Liver (tissue), 9 donors: ENCODE data around the gene EXOC3L1. TPM values are rescaled to one million over a fixed set of nuclear protein-coding genes. Genes with fewer than 3 reads are reported as not detected.
A peak's percentile ranks its signal among the peaks of the same experiment; 100 is the strongest.

Experiments used
- DNase-seq: peaks from one replicate; pipeline ENCODE4 v3.0.0-alpha.2; 2017; ENCODE audit warnings: low spot score
- H3K27ac ChIP-seq, 2 donors: one replicate each; pipeline ENCODE4 v1.7.0; 2013; ENCODE audit warnings: inconsistent platforms in 2 of 2, low read length in 2 of 2, control low read depth in 1 of 2, low read depth in 1 of 2, mild to moderate bottlenecking in 1 of 2
- H3K27me3 ChIP-seq, 4 donors: one replicate each; pipeline versions ENCODE4 v1.6.1 to v1.7.0; 2013; ENCODE audit warnings: low read length in 3 of 4, inconsistent platforms in 1 of 4, mild to moderate bottlenecking in 1 of 4, moderate library complexity in 1 of 4; ENCODE audit not compliant: control insufficient read depth in 4 of 4, insufficient read depth in 4 of 4
- H3K36me3 ChIP-seq, 4 donors: one replicate each; pipeline versions ENCODE4 v1.6.1 to v1.7.0; 2013; ENCODE audit warnings: low read length in 3 of 4, mild to moderate bottlenecking in 3 of 4, low read depth in 1 of 4, moderate library complexity in 1 of 4; ENCODE audit not compliant: control insufficient read depth in 4 of 4, insufficient read depth in 3 of 4
- H3K4me1 ChIP-seq, 4 donors: one replicate each; pipeline versions ENCODE4 v1.6.1 to v1.7.0; 2013; ENCODE audit warnings: low read length in 3 of 4, mild to moderate bottlenecking in 3 of 4, moderate library complexity in 1 of 4; ENCODE audit not compliant: control insufficient read depth in 4 of 4, insufficient read depth in 4 of 4
- H3K4me3 ChIP-seq, 3 donors: one replicate each; pipeline versions ENCODE4 v1.6.1 to v1.7.0; 2013; ENCODE audit warnings: low read length in 3 of 3, control low read depth in 1 of 3, low read depth in 1 of 3, mild to moderate bottlenecking in 1 of 3
- H3K9ac ChIP-seq, 2 donors: one replicate each; pipeline ENCODE4 v1.7.0; 2013; ENCODE audit warnings: low read length in 2 of 2, mild to moderate bottlenecking in 2 of 2, moderate library complexity in 2 of 2, control low read depth in 1 of 2, low read depth in 1 of 2
- H3K9me3 ChIP-seq, 4 donors: one replicate each; pipeline versions ENCODE4 v1.6.1 to v1.7.0; 2013; ENCODE audit warnings: low read length in 3 of 4; ENCODE audit not compliant: control insufficient read depth in 4 of 4
- ATF3 ChIP-seq: IDR thresholded peaks from 2 replicates; pipeline ENCODE4 v1.6.1; 2016; ENCODE audit warnings: antibody characterized with exemption
- EGR1 ChIP-seq, 2 donors: IDR thresholded peaks; 2 replicates each; pipeline ENCODE4 v1.6.1; 2016 to 2018; ENCODE audit warnings: antibody characterized with exemption in 2 of 2, low read depth in 2 of 2
- FOXA1 ChIP-seq: IDR thresholded peaks from 2 replicates; pipeline ENCODE4 v1.6.1; 2016; ENCODE audit warnings: antibody characterized with exemption
- GABPA ChIP-seq, 2 donors: IDR thresholded peaks in 1 of 2; conservative IDR thresholded peaks in 1 of 2; 2 replicates each; pipeline ENCODE4 v1.6.1; 2016; ENCODE audit warnings: antibody characterized with exemption in 2 of 2, mild to moderate bottlenecking in 1 of 2, moderate library complexity in 1 of 2
- JUND ChIP-seq, 2 donors: IDR thresholded peaks; 2 replicates each; pipeline ENCODE4 v1.6.1; 2016; ENCODE audit warnings: antibody characterized with exemption in 2 of 2
- RAD21 ChIP-seq, 2 donors: IDR thresholded peaks; 2 replicates each; pipeline ENCODE4 v1.6.1; 2016; ENCODE audit warnings: antibody characterized with exemption in 2 of 2, mild to moderate bottlenecking in 2 of 2
- RXRA ChIP-seq, 2 donors: IDR thresholded peaks; 2 replicates each; pipeline ENCODE4 v1.6.1; 2017 to 2018; ENCODE audit warnings: antibody characterized with exemption in 2 of 2, mild to moderate bottlenecking in 1 of 2
- SP1 ChIP-seq: IDR thresholded peaks from 2 replicates; pipeline ENCODE4 v1.6.1; 2018; ENCODE audit warnings: antibody characterized with exemption, mild to moderate bottlenecking
- YY1 ChIP-seq: IDR thresholded peaks from 2 replicates; pipeline ENCODE4 v1.6.1; 2016; ENCODE audit warnings: antibody characterized with exemption, mild to moderate bottlenecking
- WGBS: extraction: QIAGEN DNeasy Blood & Tissue Kit; methylation state at CpG from one replicate; pipeline ENCODE4 v1.1.7; 2013; 5-methylcytosine and 5-hydroxymethylcytosine counted together
- polyA plus RNA-seq, 2 donors: library from polyadenylated mRNA; stranded (reverse) in 1 of 2; unstranded in 1 of 2; fragments of 200-250 nt in 1 of 2; fragments of >200 nt in 1 of 2; fragmentation: Nextera tagmentation in 1 of 2; extraction: Ambion mirVana in 1 of 2; gene quantifications; one replicate each; pipeline versions ENCODE4 v1.2.1 to v1.2.3, GENCODE V29; 2013 to 2015
- total RNA-seq, 2 donors: library from RNA; depleted of rRNA; stranded (reverse); fragments of >200 nt; gene quantifications; one replicate each; pipeline ENCODE4 v1.2.3, GENCODE V29; 2014
- TF ChIP-seq, protein P1 (sequence below): IDR thresholded peaks from 2 replicates; pipeline ENCODE4 v1.6.1; 2016; ENCODE audit warnings: antibody characterized with exemption
- TF ChIP-seq, protein P2 (sequence below): fragments of 150-350 bp; IDR thresholded peaks from 2 replicates; pipeline ENCODE4 v1.5.1; 2017; ENCODE audit warnings: improper control_type of control experiment, low read depth, low read length; ENCODE audit not compliant: missing input control
- TF ChIP-seq, protein P3 (sequence below): IDR thresholded peaks from 2 replicates; pipeline ENCODE4 v1.6.1; 2016; ENCODE audit warnings: antibody characterized with exemption, mild to moderate bottlenecking
- donor health status: healthy.
- donor health status: healthy.
- donor health status: healthy.
- donor health status: healthy.
- donor health status: healthy.

EXOC3L1 gene
- total and polyA plus RNA-seq, 4 donors = 1.1 to 3.7 (median 2.8) TPM

DNA sequence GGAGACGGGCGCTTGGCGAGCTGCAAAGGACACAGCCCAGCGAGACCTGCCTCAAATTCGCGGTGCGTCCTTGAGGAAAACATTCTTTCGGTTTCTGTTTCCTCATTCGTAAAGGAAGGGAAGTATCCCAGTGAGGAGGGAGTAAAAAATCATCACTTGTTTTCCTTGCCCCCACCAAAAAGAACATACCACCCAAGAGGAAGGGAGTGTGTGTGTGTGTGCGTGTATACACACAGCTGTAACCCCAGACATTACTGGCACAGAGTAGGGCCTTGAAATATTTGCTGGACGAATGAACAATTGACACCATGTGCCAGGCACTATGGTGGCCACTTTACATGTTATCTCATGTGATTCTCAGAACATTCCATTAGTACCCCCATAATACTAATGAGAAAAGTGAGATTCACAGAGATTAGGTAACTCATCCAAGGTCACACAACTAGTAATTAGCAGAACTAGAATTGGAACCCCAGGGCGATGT is 4.2 kb downstream of the EXOC3L1 start:
- 10% methylated on average over 12 of the region's 12 CpGs for WGBS
- TF ChIP-seq ATF3 (no peak), SP1 (peak; percentile 1)
- no peak for DNase-seq
- Histone ChIP-seq H3K36me3 (no peaks in the 10 kb centered on the region), H3K27me3 (no peaks in the 10 kb centered on the region), H3K9ac (no peak overlapping the region), H3K9me3 (no peaks in the 10 kb centered on the region), H3K27ac (no peak overlapping the region), H3K4me1 (peaks cover 8 to 28% (median 19%) of the 10 kb centered on the region in 4 donors), H3K4me3 (no peak overlapping the region)

DNA sequence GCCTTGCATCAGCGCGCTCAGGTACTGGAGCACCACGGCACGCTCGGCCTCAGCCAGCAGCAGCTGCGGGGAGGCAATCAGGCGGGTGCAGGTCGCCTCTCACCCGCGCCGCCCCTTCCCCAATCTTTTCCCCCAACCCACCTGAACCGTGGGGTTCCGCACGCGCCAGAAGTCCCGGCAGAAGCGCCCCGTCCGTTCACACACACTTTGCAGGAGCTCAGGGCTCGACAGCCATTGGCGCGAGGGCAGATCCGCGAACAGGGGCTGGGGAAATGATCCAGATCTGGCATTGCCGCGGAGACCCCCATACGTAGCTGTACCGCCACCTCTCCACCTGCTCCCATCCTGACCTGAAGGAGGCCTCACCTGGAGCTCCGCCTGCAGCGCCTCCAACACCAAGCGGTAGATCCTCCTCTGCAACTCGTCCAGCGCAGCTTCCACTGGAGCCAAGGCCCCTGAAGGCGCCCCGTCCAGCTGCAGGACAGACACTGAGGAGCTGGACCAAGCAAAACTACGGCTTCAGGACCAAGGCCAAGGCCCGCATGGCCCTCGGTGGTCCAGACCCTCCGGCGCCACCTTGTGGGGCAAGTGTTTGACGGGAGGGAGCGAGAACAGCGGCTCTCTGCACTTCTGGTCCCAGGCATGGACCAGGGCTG is 4.8 kb downstream of the EXOC3L1 start:
- TF ChIP-seq JUND (IDR thresholded peaks at IDR 0.05) (no peak), YY1 (no peak), SP1 (peak; percentile 27), EGR1 (IDR thresholded peaks at IDR 0.05; ENCODE audit: low read depth in 2 of 2) (no peak), RXRA (IDR thresholded peaks at IDR 0.05) (peak in 1 of 2 donors; percentile 26), RAD21 (IDR thresholded peaks at IDR 0.05) (peak; percentile 78 to 92), FOXA1 (no peak), GABPA (IDR thresholded peaks at IDR 0.05 in 1 of 2, conservative IDR thresholded peaks at IDR 0.05 in 1 of 2) (no peak)
- TF ChIP-seq, protein P1, sequence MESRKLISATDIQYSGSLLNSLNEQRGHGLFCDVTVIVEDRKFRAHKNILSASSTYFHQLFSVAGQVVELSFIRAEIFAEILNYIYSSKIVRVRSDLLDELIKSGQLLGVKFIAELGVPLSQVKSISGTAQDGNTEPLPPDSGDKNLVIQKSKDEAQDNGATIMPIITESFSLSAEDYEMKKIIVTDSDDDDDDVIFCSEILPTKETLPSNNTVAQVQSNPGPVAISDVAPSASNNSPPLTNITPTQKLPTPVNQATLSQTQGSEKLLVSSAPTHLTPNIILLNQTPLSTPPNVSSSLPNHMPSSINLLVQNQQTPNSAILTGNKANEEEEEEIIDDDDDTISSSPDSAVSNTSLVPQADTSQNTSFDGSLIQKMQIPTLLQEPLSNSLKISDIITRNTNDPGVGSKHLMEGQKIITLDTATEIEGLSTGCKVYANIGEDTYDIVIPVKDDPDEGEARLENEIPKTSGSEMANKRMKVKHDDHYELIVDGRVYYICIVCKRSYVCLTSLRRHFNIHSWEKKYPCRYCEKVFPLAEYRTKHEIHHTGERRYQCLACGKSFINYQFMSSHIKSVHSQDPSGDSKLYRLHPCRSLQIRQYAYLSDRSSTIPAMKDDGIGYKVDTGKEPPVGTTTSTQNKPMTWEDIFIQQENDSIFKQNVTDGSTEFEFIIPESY = no peak
- TF ChIP-seq, protein P2, sequence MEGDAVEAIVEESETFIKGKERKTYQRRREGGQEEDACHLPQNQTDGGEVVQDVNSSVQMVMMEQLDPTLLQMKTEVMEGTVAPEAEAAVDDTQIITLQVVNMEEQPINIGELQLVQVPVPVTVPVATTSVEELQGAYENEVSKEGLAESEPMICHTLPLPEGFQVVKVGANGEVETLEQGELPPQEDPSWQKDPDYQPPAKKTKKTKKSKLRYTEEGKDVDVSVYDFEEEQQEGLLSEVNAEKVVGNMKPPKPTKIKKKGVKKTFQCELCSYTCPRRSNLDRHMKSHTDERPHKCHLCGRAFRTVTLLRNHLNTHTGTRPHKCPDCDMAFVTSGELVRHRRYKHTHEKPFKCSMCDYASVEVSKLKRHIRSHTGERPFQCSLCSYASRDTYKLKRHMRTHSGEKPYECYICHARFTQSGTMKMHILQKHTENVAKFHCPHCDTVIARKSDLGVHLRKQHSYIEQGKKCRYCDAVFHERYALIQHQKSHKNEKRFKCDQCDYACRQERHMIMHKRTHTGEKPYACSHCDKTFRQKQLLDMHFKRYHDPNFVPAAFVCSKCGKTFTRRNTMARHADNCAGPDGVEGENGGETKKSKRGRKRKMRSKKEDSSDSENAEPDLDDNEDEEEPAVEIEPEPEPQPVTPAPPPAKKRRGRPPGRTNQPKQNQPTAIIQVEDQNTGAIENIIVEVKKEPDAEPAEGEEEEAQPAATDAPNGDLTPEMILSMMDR = peak; percentile 69
- TF ChIP-seq, protein P3, sequence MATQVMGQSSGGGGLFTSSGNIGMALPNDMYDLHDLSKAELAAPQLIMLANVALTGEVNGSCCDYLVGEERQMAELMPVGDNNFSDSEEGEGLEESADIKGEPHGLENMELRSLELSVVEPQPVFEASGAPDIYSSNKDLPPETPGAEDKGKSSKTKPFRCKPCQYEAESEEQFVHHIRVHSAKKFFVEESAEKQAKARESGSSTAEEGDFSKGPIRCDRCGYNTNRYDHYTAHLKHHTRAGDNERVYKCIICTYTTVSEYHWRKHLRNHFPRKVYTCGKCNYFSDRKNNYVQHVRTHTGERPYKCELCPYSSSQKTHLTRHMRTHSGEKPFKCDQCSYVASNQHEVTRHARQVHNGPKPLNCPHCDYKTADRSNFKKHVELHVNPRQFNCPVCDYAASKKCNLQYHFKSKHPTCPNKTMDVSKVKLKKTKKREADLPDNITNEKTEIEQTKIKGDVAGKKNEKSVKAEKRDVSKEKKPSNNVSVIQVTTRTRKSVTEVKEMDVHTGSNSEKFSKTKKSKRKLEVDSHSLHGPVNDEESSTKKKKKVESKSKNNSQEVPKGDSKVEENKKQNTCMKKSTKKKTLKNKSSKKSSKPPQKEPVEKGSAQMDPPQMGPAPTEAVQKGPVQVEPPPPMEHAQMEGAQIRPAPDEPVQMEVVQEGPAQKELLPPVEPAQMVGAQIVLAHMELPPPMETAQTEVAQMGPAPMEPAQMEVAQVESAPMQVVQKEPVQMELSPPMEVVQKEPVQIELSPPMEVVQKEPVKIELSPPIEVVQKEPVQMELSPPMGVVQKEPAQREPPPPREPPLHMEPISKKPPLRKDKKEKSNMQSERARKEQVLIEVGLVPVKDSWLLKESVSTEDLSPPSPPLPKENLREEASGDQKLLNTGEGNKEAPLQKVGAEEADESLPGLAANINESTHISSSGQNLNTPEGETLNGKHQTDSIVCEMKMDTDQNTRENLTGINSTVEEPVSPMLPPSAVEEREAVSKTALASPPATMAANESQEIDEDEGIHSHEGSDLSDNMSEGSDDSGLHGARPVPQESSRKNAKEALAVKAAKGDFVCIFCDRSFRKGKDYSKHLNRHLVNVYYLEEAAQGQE = peak; percentile 97
- no peak overlapping the region for H3K27ac ChIP-seq

More for the DNA sequence above, 4.8 kb downstream of the EXOC3L1 start:
- WGBS = 21% methylated on average over 43 of the region's 43 CpGs
- Histone ChIP-seq H3K9me3 (no peaks in the 10 kb centered on the region), H3K9ac (no peak overlapping the region), H3K4me3 (peak overlapping the region in 1 of 3 donors; percentile 12), H3K4me1 (peaks cover 8 to 28% (median 19%) of the 10 kb centered on the region in 4 donors), H3K36me3 (no peaks in the 10 kb centered on the region), H3K27me3 (no peaks in the 10 kb centered on the region)
- DNase-seq = peak; percentile 87
